Uterus (tissue), 2 donors: ENCODE measurements around the gene ARRDC1.

ENCODE experiments used
- CTCF ChIP-seq, 4 experiments: fragments of 200-600 bp in 2 of 4; fragments of 450-650 bp in 2 of 4; sonication (generic) in 2 of 4; IDR thresholded peaks; one replicate each; pipeline ENCODE4 v1.5.1; 2016 to 2019; ENCODE audit warnings: antibody characterized with exemption in 4 of 4, mild to moderate bottlenecking in 2 of 4, moderate library complexity in 1 of 4
- POLR2A ChIP-seq, 2 donors: fragments of 450-650 bp; IDR thresholded peaks; one replicate each; pipeline ENCODE4 v1.6.1; 2016; ENCODE audit warnings: antibody characterized with exemption in 2 of 2, mild to moderate bottlenecking in 1 of 2, moderate library complexity in 1 of 2

- no peak for TF ChIP-seq CTCF (IDR thresholded peaks at IDR 0.05)
- TF ChIP-seq POLR2A (IDR thresholded peaks at IDR 0.05) = no peak
Measured at GRCh38 chr9:137664676-137665075, 59.2 kb downstream of the ARRDC1 start.
